Smooth muscle cell (in vitro differentiated cells): ENCODE measurements around the gene ENOSF1. TPM values are rescaled to one million over a fixed set of nuclear protein-coding genes. Genes with fewer than 3 reads are reported as not detected.

Source experiments
- DNase-seq: peaks from one replicate; lab custom pipeline; 2025; ENCODE audit not compliant: unreplicated experiment; lab: John Stamatoyannopoulos, UW
- H2AFZ ChIP-seq: fragments of 200-600 bp; sonication (generic); 2 replicates; pipeline ENCODE4 v1.6.0; 2016; ENCODE audit warnings: antibody characterized with exemption, low read depth, mild to moderate bottlenecking
- H3F3A ChIP-seq: fragments of 200-600 bp; sonication (generic); 2 replicates; pipeline ENCODE4 v1.6.0; 2017; ENCODE audit warnings: antibody characterized with exemption, low read depth
- H3K27ac ChIP-seq: fragments of 200-600 bp; sonication (generic); 2 replicates; pipeline ENCODE4 v1.5.1; 2016; ENCODE audit warnings: low read depth, mild to moderate bottlenecking
- H3K27me3 ChIP-seq: fragments of 200-600 bp; sonication (generic); 2 replicates; pipeline ENCODE4 v1.6.1; 2016; ENCODE audit warnings: low read depth, mild to moderate bottlenecking
- H3K36me3 ChIP-seq: fragments of 200-600 bp; sonication (generic); 2 replicates; pipeline ENCODE4 v1.5.1; 2016; ENCODE audit warnings: low read depth
- H3K4me1 ChIP-seq: fragments of 200-600 bp; sonication (generic); 2 replicates; pipeline ENCODE4 v1.5.1; 2016; ENCODE audit warnings: low read depth
- H3K4me2 ChIP-seq: fragments of 200-600 bp; sonication (generic); 2 replicates; pipeline ENCODE4 v1.6.0; 2016; ENCODE audit warnings: mild to moderate bottlenecking
- H3K4me3 ChIP-seq: fragments of 200-600 bp; sonication (generic); 2 replicates; pipeline ENCODE4 v1.5.1; 2016; ENCODE audit warnings: mild to moderate bottlenecking
- H3K79me2 ChIP-seq: fragments of 200-600 bp; sonication (generic); 2 replicates; pipeline ENCODE4 v1.6.0; 2016; ENCODE audit warnings: low read depth, mild to moderate bottlenecking
- H3K9ac ChIP-seq: fragments of 200-600 bp; sonication (generic); 2 replicates; pipeline ENCODE4 v1.6.0; 2016; ENCODE audit warnings: low read depth
- H3K9me3 ChIP-seq: fragments of 200-600 bp; sonication (generic); replicated peaks from 2 replicates; pipeline ENCODE4 v1.5.1; 2016; ENCODE audit warnings: low read depth
- H4K20me1 ChIP-seq: fragments of 200-600 bp; sonication (generic); 2 replicates; pipeline ENCODE4 v1.6.0; 2016; ENCODE audit warnings: low read depth
- CTCF ChIP-seq: fragments of 200-600 bp; sonication (generic); IDR thresholded peaks from 2 replicates; pipeline ENCODE4 v1.5.1; 2017; ENCODE audit warnings: borderline replicate concordance, mild to moderate bottlenecking, antibody characterized with exemption; ENCODE audit not compliant: insufficient read depth, poor library complexity, severe bottlenecking
- WGBS: methylation state at CpG from one replicate; pipeline ENCODE4 v1.1.7; 2016; ENCODE audit warnings: low lambda C conversion rate; 5-methylcytosine and 5-hydroxymethylcytosine counted together
- polyA plus RNA-seq: library from polyadenylated mRNA; unstranded; fragments of >200 nt; fragmentation: Nextera tagmentation; extraction: Ambion mirVana; gene quantifications from 2 replicates; pipeline ENCODE4 v1.2.1, GENCODE V29; 2016
- total RNA-seq: library from RNA; depleted of rRNA; stranded (reverse); fragments of >200 nt; gene quantifications from 2 replicates; pipeline ENCODE4 v1.2.3, GENCODE V29; 2014

Gene ENOSF1
- total and polyA plus RNA-seq, 2 experiments from 2014 or later: 6.6 to 12.4 TPM

DNA sequence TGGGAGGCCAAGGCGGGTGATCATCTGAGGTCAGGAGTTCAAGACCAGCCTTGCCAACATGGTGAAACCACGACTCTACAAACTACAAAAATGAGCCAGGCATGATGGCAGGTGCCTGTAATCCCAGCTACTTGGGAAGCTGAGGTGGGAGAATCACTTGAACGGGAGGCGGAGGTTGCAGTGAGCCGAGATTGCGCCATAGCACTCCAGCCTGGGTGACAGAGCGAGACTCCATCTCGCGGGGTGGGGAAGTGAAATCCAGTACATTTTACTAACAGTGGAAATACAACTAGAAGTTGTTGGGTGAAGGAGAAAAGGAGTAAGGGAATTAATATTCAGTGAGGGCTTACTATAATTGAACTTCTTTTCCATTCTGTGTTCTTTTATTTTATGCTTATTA lies 13.2 kb upstream of the ENOSF1 start:
- Histone ChIP-seq H2AFZ (no peak overlapping the region), H4K20me1 (no peaks in the 10 kb centered on the region), H3K27me3 (no peaks in the 10 kb centered on the region), H3K36me3 (no peaks in the 10 kb centered on the region), H3K9ac (no peak overlapping the region), H3K9me3 (no peaks in the 10 kb centered on the region), H3K27ac (no peak overlapping the region), H3K79me2 (no peaks in the 10 kb centered on the region), H3K4me2 (no peak overlapping the region), H3K4me3 (no peak overlapping the region), H3F3A (no peaks in the 10 kb centered on the region), H3K4me1 (no peaks in the 10 kb centered on the region)
- TF ChIP-seq CTCF: no peak
- WGBS: 97% methylated on average over 9 of the region's 9 CpGs
- DNase-seq: no peak

- H3K4me1 ChIP-seq: no peaks in the 10 kb centered on the region
- WGBS: 92% methylated on average over 1 of the region's 1 CpG
- H3K9me3 ChIP-seq: no peaks in the 10 kb centered on the region
- H3K27ac ChIP-seq: no peak overlapping the region
- H3K9ac ChIP-seq: no peak overlapping the region
- H3K27me3 ChIP-seq: no peaks in the 10 kb centered on the region
- H3F3A ChIP-seq: no peaks in the 10 kb centered on the region
- H4K20me1 ChIP-seq: no peaks in the 10 kb centered on the region
- H3K36me3 ChIP-seq: no peaks in the 10 kb centered on the region
- DNase-seq: no peak
- TF ChIP-seq CTCF: no peak
- H3K4me3 ChIP-seq: no peak overlapping the region
- no peaks in the 10 kb centered on the region for H3K79me2 ChIP-seq
- H2AFZ ChIP-seq: no peak overlapping the region
- no peak overlapping the region for H3K4me2 ChIP-seq
These were observed 11.2 kb upstream of the ENOSF1 start for GRCh38 chr18:723541-724080.

GRCh38 chr18:717003-717402 lies 4.6 kb upstream of the ENOSF1 start:
- Histone ChIP-seq H3K27me3 (no peaks in the 10 kb centered on the region), H3K27ac (no peak overlapping the region), H3K9me3 (no peaks in the 10 kb centered on the region), H3K79me2 (no peaks in the 10 kb centered on the region), H2AFZ (no peak overlapping the region), H3K36me3 (no peaks in the 10 kb centered on the region), H3K4me3 (no peak overlapping the region), H3F3A (peaks cover 10% of the 10 kb centered on the region), H3K9ac (no peak overlapping the region), H3K4me2 (no peak overlapping the region), H4K20me1 (no peaks in the 10 kb centered on the region), H3K4me1 (no peaks in the 10 kb centered on the region)
- no peak for DNase-seq
- WGBS: 95% methylated on average over 4 of the region's 4 CpGs
- TF ChIP-seq CTCF: no peak

GRCh38 chr18:715626-716025 lies 3.2 kb upstream of the ENOSF1 start:
- 86% methylated on average over 1 of the region's 1 CpG for WGBS
- H3K4me2 ChIP-seq: no peak overlapping the region
- DNase-seq: no peak

More at GRCh38 chr18:715626-716025, 3.2 kb upstream of the ENOSF1 start:
- Histone ChIP-seq H3K79me2 (peaks cover 8% of the 10 kb centered on the region), H3K4me1 (peaks cover 4% of the 10 kb centered on the region), H3K27me3 (no peaks in the 10 kb centered on the region), H3K36me3 (no peaks in the 10 kb centered on the region), H3K4me3 (no peak overlapping the region), H3K27ac (no peak overlapping the region), H4K20me1 (no peaks in the 10 kb centered on the region), H3F3A (peaks cover 10% of the 10 kb centered on the region), H2AFZ (no peak overlapping the region), H3K9ac (no peak overlapping the region), H3K9me3 (no peaks in the 10 kb centered on the region)
- no peak for TF ChIP-seq CTCF
